Measurements from ENCODE around the gene NAB1. TPM values are rescaled to one million over a fixed set of nuclear protein-coding genes. Genes with fewer than 3 reads are reported as not detected.

The NAB1 gene
- total RNA-seq, 4 donors from 2014 or later, result 50.7 to 83.5 (median 58.5) TPM

- TF ChIP-seq CTCF (IDR thresholded peaks at IDR 0.05), result no peak
- DNase-seq (ENCODE audit: low spot score), result no peak
- ATAC-seq (ENCODE audit: low FRiP score), result no peak
Measured at GRCh38 chr2:190693533-190694232, 44.8 kb downstream of the NAB1 start.

- ATAC-seq (ENCODE audit: low FRiP score), result no peak
- no peak for TF ChIP-seq CTCF (IDR thresholded peaks at IDR 0.05)
Measured at GRCh38 chr2:190694479-190694878, 45.6 kb downstream of the NAB1 start.

DNA sequence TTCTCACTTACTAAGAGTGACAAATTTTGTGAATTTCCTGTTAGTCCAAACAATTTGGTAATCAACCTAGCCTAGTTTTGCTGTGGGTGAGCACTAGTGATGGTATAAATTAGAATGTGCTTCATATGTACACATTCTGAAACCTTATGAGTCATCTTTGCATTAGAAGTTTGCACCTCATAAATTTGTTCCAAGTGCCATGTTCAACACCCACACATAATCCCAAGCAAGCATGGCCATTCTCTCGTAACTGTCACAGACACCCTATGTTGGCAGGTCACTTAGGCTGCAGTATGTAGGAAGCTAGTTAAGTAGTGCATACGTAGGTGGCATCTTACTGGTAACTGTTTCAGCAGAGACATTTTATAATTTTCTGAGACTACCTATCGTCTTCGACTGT, 46.9 kb downstream of the NAB1 start:
- DNase-seq (ENCODE audit: low spot score) (no peak), ATAC-seq (ENCODE audit: low FRiP score) (no peak)
- TF ChIP-seq CTCF (IDR thresholded peaks at IDR 0.05), result no peak

More at GRCh38 chr2:190694479-190694878, 45.6 kb downstream of the NAB1 start:
- no peak for DNase-seq (ENCODE audit: low spot score)

DNA sequence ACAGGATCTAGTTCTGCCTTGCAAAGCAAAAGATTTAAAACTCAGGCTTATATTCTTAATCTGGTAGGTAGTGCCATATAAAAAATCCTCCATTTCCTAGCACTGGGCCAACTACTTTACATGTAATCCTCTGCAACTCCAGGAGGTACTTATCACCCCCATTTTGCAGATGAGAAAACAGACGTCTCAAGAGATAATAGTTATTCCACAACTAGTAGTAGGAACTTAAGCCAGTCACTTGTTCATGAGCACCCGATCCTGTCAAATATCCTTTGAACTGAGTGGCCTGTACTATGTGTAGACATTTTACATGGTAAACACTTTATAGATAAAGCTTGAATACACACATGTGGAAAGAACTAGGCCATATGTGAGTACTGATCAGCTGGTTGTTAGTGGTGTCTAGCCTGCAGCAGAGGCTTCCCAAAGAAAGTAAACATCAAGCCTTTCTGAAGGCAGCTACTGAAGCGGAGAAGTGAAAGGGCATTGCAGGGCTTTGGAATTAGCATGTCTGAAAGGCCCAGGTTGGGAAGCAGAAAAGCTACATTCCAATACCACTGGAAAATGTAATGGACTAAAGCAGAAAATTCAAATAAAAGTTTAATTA, 48.0 kb downstream of the NAB1 start:
- DNase-seq (ENCODE audit: low spot score) (no peak), ATAC-seq (ENCODE audit: low FRiP score) (no peak)
- no peak for TF ChIP-seq CTCF (IDR thresholded peaks at IDR 0.05)

- ATAC-seq (ENCODE audit: low FRiP score), result no peak
- TF ChIP-seq CTCF (IDR thresholded peaks at IDR 0.05), result no peak
Measured at GRCh38 chr2:190697421-190697820, 48.5 kb downstream of the NAB1 start.

DNA sequence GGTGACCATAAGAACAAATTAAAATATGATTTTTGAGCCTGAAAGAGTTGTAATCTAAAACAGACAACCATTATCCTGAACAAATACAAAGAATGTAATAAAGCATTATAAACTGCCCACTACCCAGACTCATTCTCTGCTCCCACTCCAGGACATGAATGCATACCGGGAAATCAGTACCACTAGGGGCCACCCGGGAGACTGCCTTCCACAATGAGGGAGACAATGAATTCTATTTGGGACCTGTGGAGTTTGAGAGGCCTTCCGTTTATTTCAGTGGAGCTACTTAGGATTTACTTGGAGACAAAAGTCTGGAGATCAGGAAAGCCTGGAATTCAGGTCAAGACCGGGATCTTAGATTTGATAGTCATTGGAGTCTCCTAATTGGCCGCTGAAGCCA, 50.0 kb downstream of the NAB1 start:
- no peak for TF ChIP-seq CTCF (IDR thresholded peaks at IDR 0.05)
- DNase-seq (ENCODE audit: low spot score) (no peak), ATAC-seq (ENCODE audit: low FRiP score) (no peak)

More at GRCh38 chr2:190697421-190697820, 48.5 kb downstream of the NAB1 start:
- no peak for DNase-seq (ENCODE audit: low spot score)

DNA sequence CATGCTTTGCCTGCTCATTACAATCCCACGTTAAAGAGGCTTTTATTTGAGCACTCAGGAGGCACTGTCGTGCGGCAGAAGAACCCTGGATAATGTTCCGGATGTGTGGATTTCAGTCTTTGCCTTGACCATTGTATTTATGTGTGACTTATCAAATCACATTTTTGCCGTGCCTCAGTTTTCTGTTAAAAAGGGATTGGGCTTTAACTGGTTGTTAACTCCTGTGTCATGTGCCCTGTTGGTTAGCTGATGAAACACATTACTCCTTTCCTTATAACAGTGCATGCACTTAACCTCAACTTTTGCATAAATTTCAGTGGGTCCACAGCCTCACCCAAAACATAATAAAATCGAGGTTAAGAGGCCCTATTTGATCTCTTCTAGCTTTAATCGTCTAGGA, 52.7 kb downstream of the NAB1 start:
- ATAC-seq (ENCODE audit: low FRiP score), result no peak
- DNase-seq (ENCODE audit: low spot score), result no peak
- no peak for TF ChIP-seq CTCF (IDR thresholded peaks at IDR 0.05)

Data from omental fat pad (tissue), 4 donors.